HG02763 (cell line): ENCODE data around the gene CLEC2L.

Experiments
- ATAC-seq: cut with Tn5 transposase; IDR thresholded peaks from one replicate; pipeline ENCODE4 v1.9.1; 2021; ENCODE audit warnings: mild to moderate bottlenecking, moderate library complexity; ENCODE audit not compliant: unreplicated experiment

Gene CLEC2L

GRCh38 chr7:139573871-139574270, 50.4 kb downstream of the CLEC2L start:
- no peak for ATAC-seq

- no peak for ATAC-seq
These were observed 51.3 kb downstream of the CLEC2L start for GRCh38 chr7:139574618-139575337.

GRCh38 chr7:139575338-139575680, 51.8 kb downstream of the CLEC2L start:
- ATAC-seq, result no peak

GRCh38 chr7:139576179-139576973, 52.9 kb downstream of the CLEC2L start:
- ATAC-seq, result no peak

GRCh38 chr7:139580435-139580834, 57.0 kb downstream of the CLEC2L start:
- ATAC-seq, result no peak

GRCh38 chr7:139582130-139582650, 58.7 kb downstream of the CLEC2L start:
- no peak for ATAC-seq

GRCh38 chr7:139582671-139583155, 59.2 kb downstream of the CLEC2L start:
- no peak for ATAC-seq

GRCh38 chr7:139583826-139584553, 60.5 kb downstream of the CLEC2L start:
- no peak for ATAC-seq

GRCh38 chr7:139585042-139585441, 61.6 kb downstream of the CLEC2L start:
- ATAC-seq, result no peak

- no peak for ATAC-seq
These were observed 62.8 kb downstream of the CLEC2L start for GRCh38 chr7:139586286-139586685.

- ATAC-seq, result no peak
These were observed 64.0 kb downstream of the CLEC2L start for GRCh38 chr7:139587535-139587934.

GRCh38 chr7:139588632-139589031, 65.1 kb downstream of the CLEC2L start:
- no peak for ATAC-seq

- ATAC-seq, result no peak
These were observed 66.0 kb downstream of the CLEC2L start for GRCh38 chr7:139589474-139589873.

GRCh38 chr7:139591550-139592195, 68.2 kb downstream of the CLEC2L start:
- ATAC-seq, result no peak

GRCh38 chr7:139592801-139593461, 69.4 kb downstream of the CLEC2L start:
- no peak for ATAC-seq

- ATAC-seq, result no peak
These were observed 70.6 kb downstream of the CLEC2L start for GRCh38 chr7:139594090-139594489.
